H1 (cell line): ENCODE measurements around the gene ATG7. TPM values are rescaled to one million over a fixed set of nuclear protein-coding genes. Genes with fewer than 3 reads are reported as not detected.

Experiments used
- CTBP2 ChIP-seq: IDR thresholded peaks from 2 replicates; pipeline ENCODE4 v1.7.0; 2011; ENCODE audit warnings: borderline replicate concordance, mild to moderate bottlenecking, moderate library complexity, mixed read lengths, low read length; ENCODE audit not compliant: insufficient read depth, insufficient read length
- EGR1 ChIP-seq: IDR thresholded peaks from 2 replicates; pipeline ENCODE4 v1.6.1; 2011; ENCODE audit warnings: low read depth, low read length, borderline replicate concordance
- EZH2 ChIP-seq: fragments of 200-600 bp; sonication (generic); IDR thresholded peaks from 2 replicates; pipeline ENCODE4 v1.7.1; 2012; ENCODE audit warnings: low read depth, mild to moderate bottlenecking, moderate library complexity, low read length, inconsistent platforms; ENCODE audit not compliant: severe bottlenecking
- RAD21 ChIP-seq, 2 experiments: IDR thresholded peaks in 1 of 2; conservative IDR thresholded peaks in 1 of 2; 2 replicates each; pipeline ENCODE4 v1.6.1; 2011; ENCODE audit warnings: low read depth in 2 of 2, low read length in 2 of 2, improper control_type of control experiment in 1 of 2, inconsistent platforms in 1 of 2, mild to moderate bottlenecking in 1 of 2, moderate library complexity in 1 of 2
- SP2 ChIP-seq: IDR thresholded peaks from 2 replicates; pipeline ENCODE4 v1.6.1; 2012; ENCODE audit warnings: mild to moderate bottlenecking, low read length, inconsistent platforms
- polyA plus RNA-seq, 7 experiments: library from polyadenylated mRNA; depleted of rRNA in 3 of 7; stranded (reverse) in 5 of 7; unstranded in 2 of 7; fragments of >200 nt in 5 of 7; fragments of 200-250 nt in 2 of 7; gene quantifications; 1 replicate in 5 of 7; 2 replicates in 1 of 7; 4 replicates in 1 of 7; pipeline versions ENCODE4 v1.2.1 to v1.2.3, GENCODE V29; 2011 to 2013; ENCODE audit warnings: missing spikeins in 2 of 7, mixed read lengths in 2 of 7
- total RNA-seq: library from RNA; stranded (reverse); fragmentation: NEBNext Ultra II Directional; extraction: Animal tissue kit (Norgen Biotek cat#: 25700); gene quantifications from 2 replicates; pipeline ENCODE4 v1.2.1, GENCODE V29; 2021

Gene ATG7
- total and polyA plus RNA-seq, 2 of the 8 experiments (the other 6 are each of a cell fraction or from before 2014, with no cell fraction given) = 15.0 to 19.1 TPM

DNA sequence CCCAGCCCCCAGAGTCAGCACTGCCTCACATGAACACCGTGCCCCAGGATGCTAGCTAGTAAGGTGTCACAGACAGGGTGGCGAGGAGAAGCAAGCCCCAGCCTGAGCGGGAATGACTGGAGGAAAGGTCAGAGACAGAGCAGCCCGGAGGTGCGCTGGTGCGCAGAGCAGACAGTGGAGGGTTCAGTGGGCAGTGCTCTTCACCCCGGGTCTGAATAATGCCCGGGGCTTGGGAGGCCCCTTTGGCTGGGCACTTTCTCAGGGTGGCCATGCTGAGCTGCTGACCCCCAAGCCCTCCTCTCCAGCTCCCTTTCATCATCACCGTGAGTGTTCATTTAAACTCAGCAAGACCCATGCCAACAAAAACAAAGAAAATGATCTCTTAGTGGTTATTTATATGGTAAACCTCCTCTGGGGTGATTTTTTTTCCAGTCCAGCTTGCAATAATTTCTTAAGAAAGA is 260.8 kb downstream of the ATG7 start (continued):
- TF ChIP-seq SP2 (no peak), EZH2 (no peak), CTBP2 (no peak), RAD21 (IDR thresholded peaks at IDR 0.05 in 1 of 2, conservative IDR thresholded peaks at IDR 0.05 in 1 of 2; ENCODE audit: low read depth in 2 of 2, low read length in 2 of 2) (no peak), EGR1 (no peak)
